ENCODE results near the gene MRC1.

Gene MRC1

DNA sequence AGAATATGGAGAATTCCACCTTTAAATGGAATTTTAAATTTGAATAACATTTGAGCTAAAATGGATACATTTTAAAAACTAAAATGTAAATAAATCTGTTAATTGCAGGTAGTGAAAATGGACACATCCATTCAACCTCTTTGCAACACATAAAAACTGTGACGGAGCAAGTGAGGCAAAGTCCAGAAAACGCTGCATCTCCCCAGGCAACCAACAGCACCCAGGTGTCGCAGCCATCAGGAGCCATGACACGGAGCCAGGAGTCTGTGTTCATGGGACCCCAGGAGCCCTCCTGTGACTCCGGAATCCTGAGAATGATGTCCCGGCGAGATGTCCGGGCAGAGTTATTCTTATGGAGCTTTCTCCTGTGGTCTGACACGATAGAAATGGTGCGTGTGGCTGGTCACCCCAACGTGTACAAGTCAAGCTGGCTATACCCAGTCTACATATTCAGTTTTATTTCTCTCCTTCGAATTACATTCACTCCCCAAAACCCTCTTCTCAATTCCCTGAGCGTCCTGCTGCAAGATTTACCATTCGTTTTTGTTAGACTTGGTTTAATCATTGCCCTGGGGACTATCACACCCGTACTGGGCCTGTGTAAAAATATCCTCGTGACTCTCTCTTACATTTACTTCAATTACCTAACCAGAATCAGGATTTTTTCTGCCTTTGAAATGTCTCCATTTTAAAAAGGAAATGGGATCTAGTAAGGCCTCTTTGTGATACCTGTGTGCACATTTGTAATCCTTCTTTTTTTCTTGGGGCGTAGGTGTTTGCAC is 13.1 kb upstream of the MRC1 start:
- no peak for DNase-seq

DNA sequence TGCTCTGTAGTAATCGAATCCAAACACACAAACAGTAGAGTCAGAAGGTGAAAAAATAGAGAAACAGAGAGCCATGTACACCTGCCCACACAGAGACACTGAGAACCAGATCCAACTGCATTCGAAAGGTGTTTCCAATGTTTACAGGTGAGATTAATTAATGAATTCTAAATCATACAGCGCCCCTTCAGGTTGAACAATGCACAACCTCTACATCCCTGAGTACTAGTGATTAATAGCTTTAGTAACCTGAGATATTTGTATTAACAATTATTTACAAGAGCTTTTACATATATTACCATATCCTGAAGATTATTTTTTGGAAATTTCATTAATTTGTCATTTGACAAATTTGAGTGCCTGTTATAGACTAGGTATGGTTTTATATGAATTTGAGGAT is 7.6 kb upstream of the MRC1 start:
- DNase-seq, result no peak

DNA sequence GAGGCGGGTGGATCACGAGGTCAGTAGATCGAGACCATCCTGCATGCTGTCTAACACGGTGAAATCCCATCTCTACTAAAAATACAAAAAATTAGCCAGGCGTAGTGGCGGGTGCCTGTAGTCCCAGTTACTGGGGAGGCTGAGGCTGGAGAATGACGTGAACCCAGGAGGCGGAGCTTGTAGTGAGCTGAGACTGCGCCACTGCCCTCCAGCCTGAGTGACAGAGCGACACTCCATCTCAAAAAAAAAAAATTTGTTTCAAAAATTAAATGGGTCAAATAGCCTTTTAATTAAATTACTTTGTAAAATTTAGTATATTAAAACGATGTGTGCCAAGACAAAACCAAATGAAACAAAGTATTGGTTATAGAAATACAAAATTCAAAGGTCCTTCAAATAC is 6.8 kb upstream of the MRC1 start:
- DNase-seq, result no peak

DNA sequence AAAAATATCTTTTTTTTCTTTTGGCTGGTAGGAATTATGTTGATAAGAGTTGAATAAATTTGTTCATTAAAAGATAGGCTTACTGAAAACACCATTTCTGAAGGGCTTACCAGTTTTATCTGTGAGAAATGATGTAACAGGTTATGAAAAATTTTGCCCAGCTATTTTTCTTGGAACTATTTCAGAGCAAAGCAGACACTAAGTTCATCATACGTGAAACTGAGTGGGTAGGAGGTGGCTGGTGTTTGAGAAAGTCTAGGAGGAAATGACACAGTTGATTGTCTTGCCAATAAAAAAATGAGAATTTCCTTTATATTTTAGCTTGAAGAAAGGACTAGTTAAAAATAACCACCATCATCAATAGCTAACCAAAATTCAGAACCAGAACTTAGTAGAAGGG is 6.2 kb upstream of the MRC1 start:
- no peak for DNase-seq

DNA sequence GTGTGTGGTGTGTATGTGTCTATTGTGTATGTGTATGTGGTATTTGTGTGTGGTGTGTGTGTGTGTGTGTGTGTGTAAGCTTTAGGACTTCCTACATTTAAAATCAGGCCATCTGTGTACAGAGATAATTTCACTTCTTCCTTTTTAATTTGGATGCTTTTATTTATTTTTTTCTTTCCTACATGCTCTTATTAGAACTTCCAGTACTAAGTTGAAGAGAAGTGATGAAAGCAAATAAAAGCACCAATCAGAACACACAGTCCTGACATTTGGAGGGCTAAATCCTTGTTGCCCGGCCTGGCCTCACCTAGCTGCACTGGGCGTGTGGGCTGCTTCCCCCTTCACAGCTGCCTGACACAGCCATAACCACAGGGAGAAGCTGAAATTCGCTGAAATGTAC is 3.8 kb upstream of the MRC1 start:
- DNase-seq, result no peak

DNA sequence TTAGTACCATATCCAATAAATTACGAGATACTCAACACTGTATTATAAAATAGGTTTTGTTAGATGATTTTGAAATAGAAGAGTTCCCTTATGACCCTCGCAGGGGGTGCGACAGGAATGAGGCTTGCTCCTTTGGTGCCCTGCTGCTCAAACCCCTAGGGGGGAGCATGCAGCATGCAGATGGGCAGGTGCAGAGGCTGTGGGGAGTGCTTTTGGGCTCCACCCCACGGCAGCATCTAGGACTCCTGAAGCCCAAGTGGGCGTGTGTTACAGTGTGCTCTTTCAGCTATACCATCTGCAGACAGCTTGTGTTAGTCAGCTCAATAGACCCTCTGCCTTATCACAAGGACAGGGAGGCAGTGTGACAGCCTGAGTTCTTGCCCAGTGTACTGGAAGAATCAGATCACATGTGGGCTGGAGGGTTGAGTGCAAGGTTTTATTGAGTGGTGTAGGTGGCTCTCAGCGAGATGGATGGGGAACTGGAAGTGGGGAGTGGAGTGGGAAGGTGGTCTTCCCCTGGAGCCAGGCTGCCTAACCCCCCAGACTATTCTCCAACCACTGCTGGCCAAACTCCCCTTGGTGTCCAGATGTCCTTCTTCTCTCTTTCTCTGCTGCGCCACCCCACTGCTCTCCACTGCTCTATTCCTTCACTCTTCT is 3.1 kb upstream of the MRC1 start:
- DNase-seq, result peak; percentile 12 to 16

DNA sequence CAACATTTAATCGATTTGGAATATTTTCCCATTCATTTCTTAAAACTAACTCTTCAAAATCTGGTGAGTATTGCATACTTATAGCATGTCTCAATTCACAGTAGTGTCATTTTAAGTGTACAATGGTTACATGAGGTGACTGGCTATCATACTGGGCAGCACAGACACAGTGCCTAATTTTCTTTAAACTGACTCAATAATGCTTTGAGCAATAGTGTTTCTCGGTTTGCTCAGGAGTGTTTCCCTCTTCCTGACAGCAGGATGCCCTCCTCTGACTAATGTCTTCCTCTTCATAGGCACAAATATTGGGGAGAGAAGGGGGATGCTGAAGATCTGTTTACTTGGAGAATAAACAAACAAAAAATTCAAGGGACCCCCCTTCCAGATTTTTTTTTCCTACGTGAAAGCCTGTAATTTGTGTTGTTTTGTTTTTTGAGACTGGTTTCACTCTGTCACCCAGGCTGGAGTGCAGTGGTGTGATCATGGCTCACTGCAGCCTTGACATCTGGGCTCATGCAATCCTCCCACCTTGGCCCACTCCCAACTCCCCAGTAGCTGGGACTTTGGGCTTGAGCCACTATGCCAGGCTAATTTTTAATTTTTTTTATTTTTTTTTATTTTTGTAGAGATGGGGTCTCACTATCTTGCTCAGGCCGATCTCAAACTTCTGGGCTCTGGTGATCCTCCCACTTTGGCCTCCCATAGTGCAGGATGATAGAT is 2.2 kb downstream of the MRC1 start:
- DNase-seq, result no peak

DNA sequence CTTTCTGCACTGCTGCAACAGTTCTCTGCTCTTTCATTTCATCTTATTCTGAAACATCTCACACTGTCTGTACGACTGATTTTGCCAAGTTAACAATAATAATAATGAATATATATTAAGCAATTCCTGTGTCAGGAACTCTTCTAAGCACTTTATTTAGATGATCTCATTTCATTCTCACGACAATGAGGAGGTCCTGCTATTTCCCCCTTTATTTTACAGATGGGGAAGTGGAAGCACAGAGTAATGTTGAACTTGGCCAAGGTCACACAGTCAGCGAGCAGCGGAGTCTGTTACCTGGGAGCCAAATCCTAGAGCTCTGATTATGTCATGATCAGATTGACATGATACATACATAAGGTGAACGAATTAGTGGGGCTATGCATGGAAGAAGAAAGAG is 5.8 kb downstream of the MRC1 start:
- no peak for DNase-seq

DNA sequence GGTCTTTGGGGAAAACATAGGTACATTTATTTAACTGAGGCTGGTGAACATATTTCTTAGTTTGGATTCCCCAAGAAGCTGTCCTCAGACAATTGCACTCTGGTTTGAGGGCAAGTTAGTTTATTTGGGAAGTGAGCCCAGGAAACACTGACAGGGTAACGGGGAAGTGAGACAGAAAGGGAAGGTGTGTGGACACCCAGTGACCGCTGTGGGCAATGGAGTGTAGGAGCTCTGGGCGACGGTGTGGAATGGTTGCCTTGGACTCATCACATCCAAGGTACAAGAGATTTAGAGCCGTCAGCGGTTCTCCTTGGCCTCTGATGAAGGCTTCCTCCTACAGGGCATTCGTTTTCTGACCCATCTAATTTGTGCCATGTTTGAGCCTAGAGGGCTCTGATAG is 7.1 kb downstream of the MRC1 start:
- DNase-seq, result no peak

DNA sequence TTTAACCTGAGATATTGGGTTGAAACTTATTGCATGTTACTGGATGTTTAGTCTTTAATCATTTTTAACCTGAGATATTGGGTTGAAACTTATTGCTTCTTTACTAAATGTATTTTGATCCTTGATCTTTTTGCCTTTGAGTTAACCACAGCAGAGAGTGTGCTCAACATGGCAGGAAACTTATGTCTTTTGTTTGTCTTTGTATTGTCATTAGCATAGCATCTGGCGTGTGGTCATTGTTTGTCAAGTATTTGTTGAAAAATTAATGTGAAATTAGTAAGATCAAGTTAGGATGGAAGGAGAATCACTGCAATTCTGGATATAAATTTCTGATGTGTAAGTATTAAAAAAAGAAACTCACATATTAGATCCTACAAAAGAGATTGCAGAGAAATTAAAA is 8.2 kb downstream of the MRC1 start:
- DNase-seq, result no peak

DNA sequence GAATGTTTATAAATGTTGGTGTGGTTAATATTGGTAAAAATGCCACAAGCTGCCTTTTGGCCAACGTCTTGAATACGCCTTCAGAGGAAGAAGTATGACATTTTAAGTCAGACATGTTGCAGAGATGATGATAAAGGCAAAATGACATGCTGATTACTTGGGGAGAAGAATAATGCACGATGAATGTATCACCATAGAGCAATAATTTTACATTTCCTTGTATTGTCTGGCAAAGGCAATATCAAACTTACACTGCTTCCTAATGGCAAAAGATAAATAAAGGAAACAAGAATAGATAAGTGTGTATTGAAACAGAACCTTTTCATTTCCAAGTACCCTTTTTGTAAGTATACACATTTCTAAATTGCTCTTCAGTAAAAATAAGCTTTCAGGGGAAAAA is 8.6 kb downstream of the MRC1 start:
- DNase-seq, result no peak

DNA sequence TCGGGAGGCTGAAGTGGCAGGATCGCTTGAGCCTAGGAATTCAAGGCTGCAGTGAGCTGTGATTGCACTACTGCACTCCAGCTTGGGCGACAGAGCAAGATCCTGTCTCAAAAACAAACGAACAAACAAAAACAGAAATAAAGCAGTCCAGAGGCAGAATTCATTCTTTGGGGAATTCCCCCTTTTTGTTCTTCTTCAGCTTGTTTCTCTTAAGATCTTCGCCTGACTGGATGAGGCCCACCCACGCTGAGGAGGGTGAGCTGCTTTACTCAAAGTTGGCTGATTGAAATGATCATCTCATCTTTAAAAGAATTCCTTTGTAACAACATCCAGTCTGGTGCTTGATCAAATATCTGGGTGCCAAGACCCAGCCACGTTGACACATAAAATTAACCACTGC is 10.7 kb downstream of the MRC1 start:
- DNase-seq, result no peak

DNA sequence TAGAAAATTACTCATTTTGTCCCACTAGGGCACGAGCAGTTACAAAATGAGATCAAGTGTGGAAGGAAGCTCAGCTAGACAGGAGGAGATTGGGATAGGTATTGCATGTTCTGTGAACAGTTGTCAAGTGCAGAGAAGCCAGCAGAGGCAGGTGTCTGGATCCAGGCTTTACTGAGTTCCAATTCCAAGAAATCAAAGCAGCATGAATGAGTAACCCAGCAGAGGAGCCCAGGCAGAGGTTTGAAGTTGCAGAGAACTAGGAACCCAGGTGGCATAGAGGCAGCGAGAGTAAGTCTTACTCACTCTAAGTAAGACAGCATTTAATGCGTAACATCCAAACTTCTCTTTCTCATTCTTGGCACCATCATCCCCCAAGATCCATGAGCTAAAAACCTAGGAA is 11.8 kb downstream of the MRC1 start:
- DNase-seq, result no peak

DNA sequence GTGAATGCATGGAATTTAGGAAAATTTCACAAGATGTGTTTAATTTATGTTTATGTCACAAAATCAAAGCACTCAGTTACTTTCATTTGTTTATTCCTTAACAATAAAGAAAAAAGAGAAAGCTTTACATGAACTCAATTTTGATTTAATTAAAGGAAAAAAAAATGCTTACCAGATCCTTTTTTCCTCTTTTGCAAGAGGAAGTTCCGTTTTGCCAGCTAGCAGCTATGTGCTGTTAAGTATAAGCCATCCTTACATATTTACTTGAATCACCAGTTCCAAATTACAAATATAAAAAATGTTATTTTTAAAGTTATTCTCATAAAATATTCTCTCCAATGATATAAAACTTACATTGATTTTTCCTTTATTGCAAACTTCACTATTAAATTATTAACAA is 12.7 kb downstream of the MRC1 start:
- no peak for DNase-seq

DNA sequence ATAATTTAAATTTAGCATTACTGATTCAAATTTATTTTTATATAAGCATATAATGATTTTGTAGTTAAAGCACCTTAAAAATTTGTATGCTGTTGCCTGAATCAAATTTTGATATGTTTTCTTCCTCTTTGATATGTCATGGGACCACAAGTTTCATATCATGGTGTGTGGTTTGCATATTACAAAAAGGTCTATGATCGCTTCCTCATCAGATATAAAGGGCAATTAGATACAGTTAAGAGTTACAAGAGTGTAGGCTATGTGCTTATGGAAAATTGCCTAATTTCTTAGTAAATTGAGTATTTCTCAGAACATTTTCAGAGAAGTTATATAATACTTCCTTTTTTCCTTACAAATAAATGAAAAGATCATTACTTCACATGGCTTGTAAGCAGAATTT is 22.2 kb downstream of the MRC1 start:
- no peak for DNase-seq

DNA sequence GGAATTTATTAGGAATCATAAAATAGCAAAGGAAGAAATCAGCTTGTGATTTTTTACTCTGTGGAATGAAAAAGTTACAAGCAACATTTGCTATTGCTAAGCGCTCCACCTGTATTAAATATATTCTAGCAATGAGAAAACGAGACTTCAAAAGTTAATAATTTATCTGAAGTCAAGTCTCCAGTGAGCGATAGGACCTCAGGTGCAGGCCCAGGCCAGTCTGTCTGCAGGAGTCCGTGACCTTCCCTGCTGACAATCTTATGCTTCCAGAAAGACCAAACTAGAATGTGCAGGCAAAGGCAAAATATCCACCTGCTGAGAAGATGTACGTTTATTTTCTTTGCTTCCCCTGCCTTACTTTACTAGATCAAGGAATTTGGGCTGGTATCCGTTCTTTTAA is 22.7 kb downstream of the MRC1 start:
- no peak for DNase-seq

DNA sequence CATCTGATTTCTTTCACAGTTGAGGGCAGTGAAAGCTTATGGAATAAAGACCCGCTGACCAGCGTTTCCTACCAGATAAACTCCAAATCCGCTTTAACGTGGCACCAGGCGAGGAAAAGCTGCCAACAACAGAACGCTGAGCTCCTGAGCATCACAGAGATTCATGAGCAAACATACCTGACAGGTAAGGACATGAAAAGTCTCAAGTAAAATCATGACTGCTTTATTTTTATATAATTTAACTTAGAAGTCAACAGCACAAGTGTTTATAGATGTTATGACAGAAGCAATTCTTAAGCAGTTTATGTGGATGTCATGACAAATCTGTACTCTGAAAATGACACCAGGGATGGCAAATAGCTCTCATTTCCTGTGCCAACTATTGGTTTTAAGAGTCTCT is 24.5 kb downstream of the MRC1 start:
- no peak for DNase-seq

DNA sequence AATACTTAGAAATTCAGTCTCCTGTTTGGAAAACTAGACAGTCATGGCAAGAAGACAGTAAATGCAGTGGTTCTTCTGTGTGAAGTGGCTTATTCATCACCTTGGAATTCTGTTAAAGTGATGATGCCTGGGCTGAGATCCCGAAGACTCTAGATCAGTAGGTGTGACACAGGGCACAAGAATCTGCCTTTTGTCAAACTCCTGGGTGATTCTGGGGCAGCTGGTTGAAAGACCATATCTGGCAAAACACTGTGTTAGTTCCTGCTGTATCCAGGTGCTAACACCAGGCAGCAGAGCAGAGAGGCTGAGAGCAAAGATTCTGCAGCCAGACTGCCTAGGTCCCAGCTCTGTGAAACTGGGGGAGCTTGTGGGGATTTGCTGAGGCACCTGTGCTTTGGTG is 26.5 kb downstream of the MRC1 start:
- no peak for DNase-seq

DNA sequence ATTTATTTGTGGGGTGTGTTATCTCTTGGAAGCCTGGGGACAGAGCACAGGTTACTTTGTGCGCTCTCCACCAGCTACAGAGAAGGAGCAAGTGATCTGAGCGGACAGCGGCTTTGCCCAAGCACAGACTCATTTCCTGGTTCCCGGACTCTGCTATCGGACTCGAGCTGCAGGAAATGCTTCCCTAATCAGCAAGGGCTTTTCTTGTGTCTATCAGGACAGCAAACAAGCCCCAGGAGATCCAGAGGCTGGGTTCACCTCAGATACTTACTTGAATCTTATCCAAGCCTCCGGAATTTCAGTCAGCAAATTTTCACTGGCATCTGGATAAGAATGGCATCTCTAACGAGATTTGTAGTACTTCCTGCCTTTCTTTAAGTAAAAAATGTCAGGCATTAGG is 27.8 kb downstream of the MRC1 start:
- no peak for DNase-seq

DNA sequence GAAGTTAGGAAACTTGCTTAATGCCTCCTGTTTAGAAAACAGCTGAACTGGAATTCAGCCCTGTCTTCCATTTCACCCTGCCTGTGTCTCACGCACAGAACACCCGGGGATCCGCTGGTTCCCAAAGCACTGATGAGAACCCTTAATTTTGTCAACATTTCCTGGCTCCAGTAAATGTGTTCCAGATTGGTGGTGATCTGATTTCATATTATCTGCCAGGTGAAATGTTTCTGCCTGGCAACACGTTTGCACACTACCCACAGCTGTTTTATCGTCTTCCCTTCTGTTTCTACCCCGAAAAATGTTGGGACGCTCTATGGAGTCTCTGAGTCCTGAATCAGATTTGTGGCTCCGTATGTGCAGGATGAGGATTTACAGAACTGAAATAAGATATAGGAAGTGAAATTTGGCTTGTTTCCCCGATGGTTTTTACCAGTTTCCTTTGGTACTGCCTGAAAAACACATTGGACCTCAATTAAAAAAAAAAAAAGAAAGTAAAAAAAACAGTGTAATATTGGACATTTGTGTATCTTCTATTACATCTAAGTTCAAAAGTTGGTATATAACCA is 29.0 kb downstream of the MRC1 start:
- no peak for DNase-seq

DNA sequence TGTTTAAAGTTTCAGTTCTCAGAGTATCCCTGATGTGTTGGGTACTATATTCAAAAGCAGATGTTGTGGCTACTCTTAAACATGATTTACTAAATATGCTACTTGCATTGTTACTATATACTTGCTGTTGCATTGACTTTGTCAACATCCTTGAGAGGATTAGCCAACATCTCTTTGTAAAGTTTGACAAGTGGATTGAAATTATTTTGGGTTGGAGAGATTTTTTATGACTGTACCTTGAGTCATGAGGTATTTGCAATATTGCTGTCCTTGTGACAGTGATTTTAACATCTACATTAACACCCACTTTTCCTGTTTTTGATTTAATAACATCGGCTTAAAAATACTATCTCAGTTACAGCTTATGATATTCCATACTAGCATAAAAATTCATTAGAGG is 31.9 kb downstream of the MRC1 start:
- no peak for DNase-seq

DNA sequence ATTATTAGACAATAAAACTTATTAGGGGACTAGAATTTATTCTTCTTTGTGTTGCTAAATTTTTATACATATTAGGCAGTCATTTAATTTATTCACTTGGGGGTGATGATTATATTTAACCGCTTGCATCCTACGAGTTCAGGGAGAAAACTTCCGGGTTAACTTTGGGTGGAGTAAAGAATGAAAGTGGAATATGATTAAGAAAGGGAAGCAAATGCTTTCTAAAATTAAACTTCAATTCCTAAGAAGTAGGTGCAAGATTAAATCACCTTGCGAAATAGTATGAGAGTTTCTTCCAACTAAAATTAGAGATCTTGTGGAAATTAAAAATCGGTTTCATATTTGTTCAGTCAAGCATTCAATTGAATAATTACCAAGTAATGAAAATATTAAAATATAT is 33.5 kb downstream of the MRC1 start:
- no peak for DNase-seq

DNA sequence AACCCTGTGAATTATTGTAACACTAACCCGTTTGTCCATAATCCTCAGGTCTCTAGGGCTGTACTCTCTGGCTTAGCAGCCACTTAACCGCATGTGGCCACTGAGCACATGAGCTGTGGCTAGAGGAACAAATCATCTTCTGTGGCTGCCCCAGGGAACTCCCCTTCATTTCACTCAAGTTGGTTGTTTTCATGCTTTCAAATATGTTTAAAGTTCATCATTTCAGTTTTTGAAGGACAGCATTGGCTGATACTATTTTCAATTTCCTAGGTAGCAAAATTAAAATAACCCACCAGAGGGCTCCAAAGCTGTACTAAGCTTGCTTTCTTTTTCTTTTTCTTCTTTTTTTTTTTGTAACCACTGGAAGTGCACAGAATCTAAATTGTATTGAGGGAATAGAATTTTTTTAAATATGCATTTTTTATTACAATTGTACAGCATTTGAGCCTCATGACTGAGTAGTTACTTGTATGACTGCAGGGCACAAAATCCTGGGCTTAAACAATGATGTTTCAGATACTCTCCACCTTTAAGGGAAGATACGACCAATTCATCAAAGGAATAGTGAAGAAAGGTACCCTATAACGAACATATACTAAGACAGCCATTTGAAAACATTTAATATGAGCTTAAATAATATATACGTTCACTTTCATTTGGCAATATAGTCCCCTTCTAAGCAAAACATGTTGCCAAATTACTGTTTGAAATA is 38.6 kb downstream of the MRC1 start:
- DNase-seq, result no peak

Data from stimulated activated CD4-positive, alpha-beta T cell treated with anti-CD3 and anti-CD28 coated beads, Interleukin-4, amount 100 ng/mL, for 4 hours (primary cell).